Karpas-422 (cell line): ENCODE results near the gene GABRB3. TPM values are rescaled to one million over a fixed set of nuclear protein-coding genes. Genes with fewer than 3 reads are reported as not detected.
A peak's percentile ranks its signal among the peaks of the same experiment; 100 is the strongest.

Experiments
- DNase-seq: peaks from one replicate; pipeline ENCODE4 v3.0.0-alpha.2; 2015
- H2AFZ ChIP-seq: fragments of 200-600 bp; sonication (generic); 2 replicates; pipeline ENCODE4 v1.6.1; 2014; ENCODE audit warnings: antibody characterized with exemption, low read length, mixed read lengths
- H3K27ac ChIP-seq: fragments of 200-600 bp; sonication (generic); 2 replicates; pipeline ENCODE4 v1.5.1; 2014; ENCODE audit warnings: mild to moderate bottlenecking, low read length, moderate library complexity
- H3K27me3 ChIP-seq: fragments of 200-600 bp; sonication (generic); 2 replicates; pipeline ENCODE4 v1.6.1; 2014; ENCODE audit warnings: low read length, mixed read lengths
- H3K36me3 ChIP-seq: fragments of 200-600 bp; sonication (generic); 2 replicates; pipeline ENCODE4 v1.6.1; 2014; ENCODE audit warnings: low read length, mixed read lengths; ENCODE audit not compliant: insufficient read depth
- H3K4me1 ChIP-seq: fragments of 200-600 bp; sonication (generic); 2 replicates; pipeline ENCODE4 v1.6.1; 2014; ENCODE audit warnings: mild to moderate bottlenecking, low read length, mixed read lengths
- H3K4me2 ChIP-seq: fragments of 200-600 bp; sonication (generic); 2 replicates; pipeline ENCODE4 v1.6.1; 2014; ENCODE audit warnings: low read length, low read depth, mild to moderate bottlenecking; ENCODE audit not compliant: poor library complexity, severe bottlenecking
- H3K4me3 ChIP-seq: fragments of 200-600 bp; sonication (generic); 2 replicates; pipeline ENCODE4 v1.5.1; 2014; ENCODE audit warnings: mild to moderate bottlenecking, antibody characterized with exemption, low read length, mixed read lengths
- H3K79me2 ChIP-seq: fragments of 200-600 bp; sonication (generic); 2 replicates; pipeline ENCODE4 v1.6.1; 2014; ENCODE audit warnings: mild to moderate bottlenecking, low read length, mixed read lengths
- H3K9ac ChIP-seq: fragments of 200-600 bp; sonication (generic); 2 replicates; pipeline ENCODE4 v1.6.0; 2014; ENCODE audit warnings: low read length
- H3K9me2 ChIP-seq: fragments of 200-600 bp; sonication (generic), shearing (Covaris generic); replicated peaks from 2 replicates; pipeline ENCODE4 v1.6.0; 2014; ENCODE audit warnings: mild to moderate bottlenecking, low read length, moderate library complexity; ENCODE audit not compliant: insufficient read depth
- H3K9me3 ChIP-seq: fragments of 300-700, 200-600 bp; sonication (generic); 2 replicates; pipeline ENCODE4 v1.6.1; 2014; ENCODE audit warnings: low read length, mixed read lengths
- H4K20me1 ChIP-seq: fragments of 200-600 bp; sonication (generic); 2 replicates; pipeline ENCODE4 v1.6.1; 2014; ENCODE audit warnings: mild to moderate bottlenecking, antibody characterized with exemption, low read length, low read depth; ENCODE audit not compliant: insufficient read depth
- total RNA-seq: library from RNA; depleted of rRNA; stranded (reverse); fragments of >200 nt; shearing (Covaris generic); gene quantifications from 2 replicates; pipeline ENCODE4 v1.2.3, GENCODE V29; 2014; ENCODE audit warnings: low replicate concordance

Gene GABRB3
- total RNA-seq, 1 experiment from 2014 or later = not detected

DNA sequence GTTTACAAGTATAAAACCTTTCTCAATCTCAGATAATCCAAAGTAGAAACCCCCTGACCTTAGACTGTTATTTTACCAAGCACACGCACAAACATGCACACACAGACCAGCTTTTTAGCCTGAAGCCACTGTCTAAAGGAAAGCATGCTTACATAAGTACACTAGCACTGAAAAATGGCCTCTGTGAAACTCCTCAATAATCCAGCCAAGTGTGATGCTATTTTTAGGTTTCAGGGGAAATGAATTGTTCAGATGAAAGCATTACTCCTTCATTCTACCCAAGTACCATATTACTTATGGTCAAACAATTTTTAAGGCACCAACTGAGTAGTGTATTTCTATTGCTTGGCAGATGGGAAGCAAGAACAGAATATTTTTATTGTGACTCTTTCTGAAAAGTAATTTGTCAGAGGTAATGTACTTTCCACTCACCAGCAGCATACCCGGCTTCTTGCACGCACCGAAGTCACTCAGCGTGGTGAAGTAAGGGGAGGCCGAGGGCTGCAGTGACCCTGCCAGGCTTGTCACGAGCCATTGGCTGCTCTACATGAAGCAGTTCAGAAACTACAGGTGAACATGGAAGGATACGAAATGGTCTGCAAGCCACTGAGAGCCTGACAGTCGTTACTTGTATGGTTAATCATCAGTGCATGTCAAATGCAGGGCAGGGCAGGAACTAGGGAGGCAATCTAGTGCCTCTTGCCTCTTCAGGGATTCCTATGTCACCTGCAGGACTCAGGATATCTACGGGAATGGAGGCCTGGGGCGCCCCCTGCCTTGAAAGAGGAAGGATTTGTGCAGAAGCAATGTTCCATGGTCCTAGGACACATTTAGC is 106.7 kb downstream of the GABRB3 start:
- H3K4me1 ChIP-seq = no peaks in the 10 kb centered on the region
- no peak for DNase-seq
- no peaks in the 10 kb centered on the region for H3K9me2 ChIP-seq
- H3K9me3 ChIP-seq = peaks cover 34% of the 10 kb centered on the region
- H3K27ac ChIP-seq = no peak overlapping the region
- 0 out of 2 replicates have a peak overlapping the region, but pooled peaks have one; percentile 22 for H3K4me3 ChIP-seq
- no peaks in the 10 kb centered on the region for H4K20me1 ChIP-seq
- H3K79me2 ChIP-seq = no peaks in the 10 kb centered on the region
- no peaks in the 10 kb centered on the region for H3K36me3 ChIP-seq
- H2AFZ ChIP-seq = no peak overlapping the region
- no peak overlapping the region for H3K9ac ChIP-seq
- H3K4me2 ChIP-seq = no peak overlapping the region
- no peaks in the 10 kb centered on the region for H3K27me3 ChIP-seq

DNA sequence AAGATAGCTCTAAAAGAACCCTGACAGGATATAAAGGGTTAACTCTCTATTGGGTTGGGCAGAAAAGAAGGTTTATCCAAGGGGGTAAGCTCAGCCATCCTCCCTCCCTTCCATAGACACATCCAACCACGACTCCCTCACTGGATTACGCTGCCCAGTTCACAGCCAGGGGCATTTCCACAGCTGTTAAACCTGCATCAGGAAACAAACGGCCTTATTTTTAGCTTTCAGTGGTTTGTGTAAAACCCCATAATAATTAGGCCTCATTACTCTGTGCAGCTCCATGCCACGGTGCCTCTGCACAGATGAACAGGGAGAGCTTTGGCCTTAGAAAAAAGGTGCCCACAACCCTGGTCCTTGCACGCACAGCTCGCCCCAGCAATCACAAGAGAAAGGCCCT is 110.6 kb downstream of the GABRB3 start:
- no peak overlapping the region for H3K4me2 ChIP-seq
- H3K4me3 ChIP-seq = no peak overlapping the region
- no peaks in the 10 kb centered on the region for H3K4me1 ChIP-seq
- DNase-seq = no peak
- H3K36me3 ChIP-seq = no peaks in the 10 kb centered on the region
- no peaks in the 10 kb centered on the region for H3K27me3 ChIP-seq
- H3K9me2 ChIP-seq = no peaks in the 10 kb centered on the region
- H4K20me1 ChIP-seq = no peaks in the 10 kb centered on the region
- H2AFZ ChIP-seq = no peak overlapping the region
- no peaks in the 10 kb centered on the region for H3K79me2 ChIP-seq
- H3K27ac ChIP-seq = no peak overlapping the region
- H3K9ac ChIP-seq = no peak overlapping the region
- peaks cover 24% of the 10 kb centered on the region for H3K9me3 ChIP-seq

DNA sequence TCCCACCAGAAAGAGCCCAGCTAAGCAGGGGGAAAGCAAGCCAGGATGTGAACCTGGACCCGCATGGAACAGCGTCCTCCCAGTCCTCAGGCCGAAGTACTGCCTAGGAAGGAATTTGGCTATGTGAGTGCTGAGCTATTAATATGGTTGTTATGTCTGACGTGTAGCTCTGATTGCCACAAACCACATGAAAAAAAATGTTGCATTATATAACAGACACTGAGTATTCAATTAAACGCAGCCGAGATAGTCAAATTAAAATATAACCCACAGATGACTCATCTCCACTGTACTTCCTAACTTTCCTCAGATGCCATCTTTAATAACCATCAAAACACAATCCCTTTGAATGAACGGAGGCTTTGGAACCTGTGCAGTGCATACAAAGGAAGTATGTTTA is 111.1 kb downstream of the GABRB3 start:
- Histone ChIP-seq H2AFZ (no peak overlapping the region), H4K20me1 (no peaks in the 10 kb centered on the region), H3K9me2 (no peaks in the 10 kb centered on the region), H3K4me1 (no peaks in the 10 kb centered on the region), H3K4me2 (no peak overlapping the region), H3K4me3 (no peak overlapping the region), H3K9me3 (peaks cover 24% of the 10 kb centered on the region), H3K27ac (no peak overlapping the region), H3K79me2 (no peaks in the 10 kb centered on the region), H3K27me3 (no peaks in the 10 kb centered on the region), H3K36me3 (no peaks in the 10 kb centered on the region), H3K9ac (no peak overlapping the region)
- DNase-seq = no peak

DNA sequence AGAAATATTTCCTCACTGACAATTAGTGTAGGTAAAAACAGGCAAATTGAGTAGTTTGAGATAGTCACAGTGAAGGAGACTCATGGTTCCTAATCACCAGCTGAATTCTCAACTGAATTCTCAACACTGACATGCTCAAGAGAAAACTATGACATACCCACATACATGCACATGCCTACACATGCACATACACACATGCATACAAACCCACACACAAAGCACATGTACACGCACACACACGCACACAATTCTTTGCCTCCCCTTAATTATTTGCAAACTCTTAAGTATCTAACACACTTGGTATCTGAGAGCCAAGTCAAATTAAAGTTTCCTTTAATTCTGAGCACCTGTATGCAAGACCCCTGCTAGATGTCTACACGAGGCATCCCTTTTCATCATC is 111.8 kb downstream of the GABRB3 start:
- H3K4me3 ChIP-seq = no peak overlapping the region
- H3K79me2 ChIP-seq = no peaks in the 10 kb centered on the region
- peaks cover 26% of the 10 kb centered on the region for H3K9me3 ChIP-seq
- H3K27ac ChIP-seq = no peak overlapping the region
- no peak overlapping the region for H3K9ac ChIP-seq
- H3K9me2 ChIP-seq = no peaks in the 10 kb centered on the region
- no peaks in the 10 kb centered on the region for H3K27me3 ChIP-seq
- no peaks in the 10 kb centered on the region for H3K4me1 ChIP-seq
- no peaks in the 10 kb centered on the region for H4K20me1 ChIP-seq
- no peak overlapping the region for H2AFZ ChIP-seq
- no peak overlapping the region for H3K4me2 ChIP-seq
- DNase-seq = no peak
- H3K36me3 ChIP-seq = no peaks in the 10 kb centered on the region

DNA sequence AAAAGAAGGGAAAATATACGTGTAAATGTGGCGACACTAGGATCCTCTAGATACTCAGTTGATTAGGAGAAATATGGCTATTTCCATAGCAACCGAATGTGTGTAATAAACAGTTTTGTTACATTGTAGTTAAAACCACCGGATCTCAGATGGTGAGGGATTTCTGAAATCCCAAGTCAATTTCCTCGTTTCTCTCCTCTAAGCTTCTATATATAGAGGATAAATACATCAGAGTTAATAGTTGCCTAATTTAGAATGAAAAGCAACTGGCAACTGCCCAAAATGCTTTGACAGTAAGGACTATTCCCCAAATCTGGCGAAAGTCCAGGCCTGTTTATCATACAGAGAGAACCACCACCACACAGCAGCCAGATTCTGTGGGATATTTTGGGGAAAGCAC is 112.6 kb downstream of the GABRB3 start:
- Histone ChIP-seq H3K4me3 (no peak overlapping the region), H3K4me2 (no peak overlapping the region), H4K20me1 (no peaks in the 10 kb centered on the region), H2AFZ (no peak overlapping the region), H3K79me2 (no peaks in the 10 kb centered on the region), H3K9me2 (no peaks in the 10 kb centered on the region), H3K27ac (no peak overlapping the region), H3K36me3 (no peaks in the 10 kb centered on the region), H3K9ac (no peak overlapping the region), H3K27me3 (no peaks in the 10 kb centered on the region), H3K4me1 (no peaks in the 10 kb centered on the region), H3K9me3 (peaks cover 27% of the 10 kb centered on the region)
- no peak for DNase-seq

DNA sequence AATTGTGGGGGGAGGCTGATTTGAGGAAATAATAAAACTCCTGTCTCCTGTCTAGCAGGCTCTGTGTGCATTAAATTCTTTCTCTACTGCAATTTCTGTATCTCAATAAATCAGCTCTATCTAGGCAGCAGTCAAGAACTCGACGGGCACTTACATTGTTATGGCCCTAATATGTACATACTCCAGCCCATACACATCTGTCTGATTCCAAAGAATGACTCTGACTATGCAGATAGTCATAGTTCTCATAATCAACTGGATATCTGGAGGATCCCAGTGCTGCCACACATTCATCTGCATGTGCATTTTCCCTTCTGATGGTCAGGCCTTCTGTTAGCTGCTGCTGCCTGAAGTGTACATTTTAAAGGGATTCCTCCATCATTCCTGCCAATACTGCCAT is 114.6 kb downstream of the GABRB3 start:
- Histone ChIP-seq H3K4me2 (no peak overlapping the region), H4K20me1 (no peaks in the 10 kb centered on the region), H3K79me2 (no peaks in the 10 kb centered on the region), H3K9me2 (no peaks in the 10 kb centered on the region), H3K9me3 (peaks cover 32% of the 10 kb centered on the region), H3K36me3 (no peaks in the 10 kb centered on the region), H3K4me1 (no peaks in the 10 kb centered on the region), H3K27me3 (no peaks in the 10 kb centered on the region), H3K27ac (no peak overlapping the region), H3K4me3 (no peak overlapping the region), H3K9ac (no peak overlapping the region), H2AFZ (no peak overlapping the region)
- no peak for DNase-seq

DNA sequence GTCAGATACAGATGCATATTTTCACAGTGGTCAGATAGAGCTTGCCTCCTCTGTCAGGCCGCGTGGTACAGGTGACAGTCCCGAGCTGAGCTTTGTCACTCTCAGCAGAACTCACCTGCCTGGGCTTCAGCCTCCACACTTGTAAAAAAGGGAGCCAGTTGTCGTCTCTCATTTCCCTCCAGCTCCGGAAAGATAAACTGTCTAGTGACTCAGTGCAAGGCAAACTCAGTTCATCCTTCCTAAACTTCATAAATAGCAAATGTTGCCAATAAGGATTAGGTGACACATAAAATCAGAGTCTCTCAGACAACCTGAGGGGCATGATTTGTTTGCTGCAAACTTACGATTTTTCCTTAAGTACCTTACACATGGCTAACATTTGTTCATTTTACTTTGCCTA is 116.8 kb downstream of the GABRB3 start:
- Histone ChIP-seq H3K27me3 (no peaks in the 10 kb centered on the region), H3K4me3 (no peak overlapping the region), H2AFZ (no peak overlapping the region), H3K4me1 (no peaks in the 10 kb centered on the region), H3K4me2 (no peak overlapping the region), H3K27ac (no peak overlapping the region), H3K9me3 (peaks cover 33% of the 10 kb centered on the region), H4K20me1 (no peaks in the 10 kb centered on the region), H3K36me3 (no peaks in the 10 kb centered on the region), H3K79me2 (no peaks in the 10 kb centered on the region), H3K9ac (no peak overlapping the region), H3K9me2 (no peaks in the 10 kb centered on the region)
- DNase-seq = no peak

DNA sequence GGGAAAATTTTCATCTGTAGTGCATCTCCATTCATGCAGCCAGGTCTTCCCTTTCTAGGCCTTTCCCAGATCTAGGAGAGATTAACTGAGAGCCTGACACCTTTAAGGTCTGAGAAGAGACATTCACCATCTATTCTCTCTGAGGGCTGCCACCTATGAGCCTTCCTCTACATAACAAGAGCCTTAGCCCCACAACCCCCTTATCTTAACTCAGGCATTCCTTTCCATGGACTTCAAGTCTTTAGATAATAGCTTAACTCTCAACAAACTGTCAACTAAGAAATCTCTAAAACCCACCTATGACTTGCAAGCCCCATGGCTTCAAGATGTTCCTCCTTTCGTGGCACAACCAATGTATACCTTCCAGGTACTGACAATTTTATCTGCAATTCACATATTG is 121.0 kb downstream of the GABRB3 start:
- Histone ChIP-seq H3K9me3 (peaks cover 52% of the 10 kb centered on the region), H3K36me3 (no peaks in the 10 kb centered on the region; the same call in 1 of the 2 replicates), H3K4me3 (no peak overlapping the region), H3K79me2 (no peaks in the 10 kb centered on the region), H3K4me1 (no peaks in the 10 kb centered on the region), H2AFZ (no peak overlapping the region), H3K27ac (no peak overlapping the region), H3K4me2 (no peak overlapping the region), H3K9me2 (no peaks in the 10 kb centered on the region), H3K9ac (no peak overlapping the region), H4K20me1 (no peaks in the 10 kb centered on the region), H3K27me3 (no peaks in the 10 kb centered on the region)
- no peak for DNase-seq
